ENCODE results near the gene MYO5A. TPM values are rescaled to one million over a fixed set of nuclear protein-coding genes. Genes with fewer than 3 reads are reported as not detected.

Gene MYO5A
- total and polyA plus RNA-seq, 10 of the 15 experiments (the other 5 are each of a cell fraction or from before 2014, with no cell fraction given), result 4.2 to 42.9 (median 31.1) TPM

DNA sequence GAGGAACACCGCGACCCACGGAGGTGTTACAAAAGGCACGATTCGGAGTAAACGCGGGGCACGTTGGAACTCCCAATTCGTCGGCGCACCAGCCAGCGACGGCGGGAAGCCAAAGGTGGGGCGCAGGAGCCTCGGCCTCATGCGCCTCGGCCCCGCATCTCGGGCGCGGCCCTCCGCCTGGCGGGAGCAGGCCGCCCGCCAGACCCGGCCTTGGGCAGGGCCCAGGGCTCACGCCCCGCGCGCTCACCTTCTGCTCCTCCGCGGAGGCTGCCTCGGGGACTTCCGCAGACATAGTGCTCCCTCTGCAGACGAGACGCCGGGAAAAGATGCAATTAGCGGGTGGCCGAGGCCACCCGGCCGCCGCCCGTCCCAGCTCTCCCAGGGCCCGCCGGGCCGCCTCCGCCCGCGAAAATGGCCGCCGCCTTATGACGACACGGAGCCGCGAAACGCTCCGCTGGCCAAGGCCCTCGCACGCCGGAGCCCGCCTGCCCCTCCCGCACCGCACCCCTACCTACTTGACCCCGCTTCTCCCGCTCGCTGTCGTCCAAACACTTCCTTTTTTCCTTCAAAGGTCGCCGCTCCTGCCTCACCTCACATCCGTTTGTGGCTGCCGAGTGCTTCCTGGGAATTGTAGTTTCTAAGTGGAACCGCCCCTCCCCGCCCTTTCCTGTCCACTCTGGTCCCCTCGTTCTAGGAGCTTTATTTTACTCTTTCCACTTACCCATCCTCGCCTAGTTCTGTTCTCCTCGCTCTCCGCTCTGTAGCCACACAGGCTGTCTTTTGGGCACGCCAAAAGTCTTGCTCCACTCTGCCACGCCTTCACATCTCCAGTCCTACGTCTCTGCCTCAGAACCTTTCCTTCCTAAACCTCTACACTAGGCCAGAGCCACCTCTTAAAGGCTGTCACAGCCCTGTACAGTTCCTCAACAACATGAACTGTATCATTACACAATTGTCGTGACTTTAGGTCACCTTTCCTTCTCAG, 40.2 kb upstream of the MYO5A start, which contains the start of gene ARPP19 (continued):
- TF ChIP-seq RELB (IDR thresholded peaks at IDR 0.05; ENCODE audit: low read depth) (peak; percentile 66), SMARCA5 (IDR thresholded peaks at IDR 0.05) (peak; percentile 92), CEBPZ (IDR thresholded peaks at IDR 0.05; ENCODE audit: low read depth, low read length) (no peak), SKIL (IDR thresholded peaks at IDR 0.05; ENCODE audit: low read depth, poor library complexity, severe bottlenecking) (no peak), PAX8 (IDR thresholded peaks at IDR 0.05) (no peak), HSF1 (IDR thresholded peaks at IDR 0.05; ENCODE audit: low read depth, low read length) (no peak), ZNF217 (IDR thresholded peaks at IDR 0.05) (peak; percentile 40; the same call in 1 of the 2 replicates), NRF1 (conservative IDR thresholded peaks at IDR 0.05; ENCODE audit: low read depth, low read length) (no peak), NR2F1 (conservative IDR thresholded peaks at IDR 0.05) (peak; percentile 95), MAX (IDR thresholded peaks at IDR 0.05; ENCODE audit: low read depth, low read length) (no peak; the same call in 1 of the 2 replicates), NFXL1 (IDR thresholded peaks at IDR 0.05; ENCODE audit: borderline replicate concordance) (peak; percentile 91; the same call in 1 of the 2 replicates), RAD51 (IDR thresholded peaks at IDR 0.05) (no peak), HCFC1 (IDR thresholded peaks at IDR 0.05; ENCODE audit: low read length) (peak; percentile 91), ATF7 (IDR thresholded peaks at IDR 0.05; ENCODE audit: low read depth) (peak; percentile 72), BCLAF1 (IDR thresholded peaks at IDR 0.05) (no peak)
